Activated naive CD4-positive, alpha-beta T cell (primary cell): ENCODE data around the gene CD58.

Experiments used
- DNase-seq, 4 experiments: peaks; one replicate each; lab custom pipeline; 2025; lab: John Stamatoyannopoulos, UW

CD58 gene

DNA sequence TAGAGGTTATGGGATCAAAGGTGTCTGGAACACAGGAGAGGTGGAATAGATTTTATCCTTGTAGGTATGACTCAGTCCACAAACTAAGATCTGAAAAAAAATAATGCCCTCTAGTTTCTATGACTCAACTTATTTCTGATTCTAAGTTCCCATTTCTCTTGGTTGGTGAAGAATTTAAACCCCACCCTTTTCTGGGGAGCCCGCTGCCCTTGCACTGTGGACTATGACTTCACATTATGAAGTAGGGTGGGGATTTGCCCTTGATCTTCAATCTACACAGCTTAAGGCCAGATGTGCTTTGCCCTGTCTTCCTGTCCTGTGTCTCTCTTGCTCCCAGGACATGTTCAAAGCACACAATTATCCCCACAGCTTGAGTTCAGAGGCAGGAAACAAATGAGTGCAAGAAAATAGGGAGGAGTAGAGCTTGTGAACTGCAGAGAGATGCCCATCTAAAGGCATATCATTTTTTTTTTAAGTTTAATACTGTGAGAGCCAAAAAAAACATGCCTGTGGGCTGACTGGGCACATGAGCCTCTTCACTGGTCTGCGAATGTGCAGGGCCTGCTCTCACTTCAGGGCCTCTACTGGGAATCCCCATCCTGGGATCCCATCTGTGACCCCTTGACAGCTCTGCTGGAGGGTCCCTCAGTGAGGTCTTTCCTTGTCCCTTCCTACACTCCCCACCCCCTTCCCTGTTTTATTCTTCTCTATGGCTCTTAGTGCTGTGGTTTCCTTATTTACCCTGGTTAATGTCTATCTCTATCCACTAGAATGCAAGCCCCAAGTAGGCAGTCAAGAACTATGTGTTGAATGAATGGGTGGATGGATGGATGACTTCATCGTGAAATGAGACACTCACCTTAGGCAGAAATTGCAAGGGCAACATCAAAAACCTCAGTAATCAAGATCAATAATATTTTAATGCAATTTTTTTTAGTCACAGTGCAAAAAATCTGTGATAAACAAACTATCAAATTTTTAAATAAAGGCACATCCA, 61.5 kb downstream of the CD58 start:
- DNase-seq: no peak

DNA sequence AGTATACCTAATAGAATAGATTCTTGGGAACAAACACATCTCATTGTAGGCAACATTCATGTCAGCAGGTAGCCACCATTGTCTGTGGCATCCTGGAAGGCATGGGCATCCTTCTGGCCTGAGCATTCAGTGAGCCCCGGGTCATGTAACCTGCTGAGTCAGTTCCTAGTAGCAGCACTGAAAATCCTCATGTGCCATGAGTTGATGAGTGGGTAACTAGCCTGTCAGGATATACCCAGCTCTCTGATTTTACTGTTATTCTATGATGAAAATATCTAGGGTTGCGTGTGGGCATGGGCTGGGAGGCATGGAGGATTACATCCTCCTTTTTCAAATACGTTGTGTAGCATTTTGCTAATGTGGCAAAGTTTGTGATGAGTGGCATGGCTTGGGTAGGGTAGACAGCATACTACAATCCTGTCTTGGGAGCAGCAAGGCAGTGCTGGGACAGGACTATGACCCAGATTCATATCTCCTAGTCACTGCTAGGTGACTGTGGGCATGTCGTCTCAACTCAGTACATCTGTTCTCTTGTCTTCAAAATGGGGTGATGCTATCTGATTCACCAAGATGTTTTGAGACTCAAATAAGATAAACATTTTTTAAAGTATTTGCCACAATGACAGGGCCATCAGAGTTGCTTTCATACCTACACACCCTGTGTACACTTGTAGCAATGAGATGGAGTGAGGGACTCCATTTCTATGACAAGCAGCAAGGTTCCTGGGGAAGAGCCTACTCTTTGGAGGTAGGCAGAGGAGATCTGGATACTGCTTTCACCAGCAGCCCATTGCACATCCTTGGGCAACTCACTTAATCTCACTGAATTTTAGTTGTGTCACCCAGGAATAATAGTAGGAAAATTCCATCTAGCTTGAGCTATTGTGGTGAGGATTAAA, 62.5 kb downstream of the CD58 start:
- DNase-seq: no peak

DNA sequence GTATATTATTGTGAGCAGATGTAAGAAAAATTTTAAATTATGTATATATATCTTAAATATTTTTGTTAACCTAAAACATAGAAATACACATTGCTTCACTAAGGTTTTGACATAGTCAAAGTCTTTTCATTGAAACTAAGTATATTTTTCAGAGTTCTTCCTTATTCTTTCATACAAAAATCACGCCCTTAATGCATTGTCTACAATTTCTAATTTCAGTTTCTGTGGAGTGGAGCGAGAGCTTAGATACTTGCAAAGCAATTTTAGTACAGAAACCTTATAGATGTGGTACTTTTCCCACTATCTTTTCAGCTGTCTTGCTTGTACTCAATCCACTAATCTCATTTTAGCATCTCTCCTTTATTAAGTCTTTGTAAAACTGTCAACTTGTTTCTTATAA, 63.2 kb downstream of the CD58 start:
- no peak for DNase-seq

DNA sequence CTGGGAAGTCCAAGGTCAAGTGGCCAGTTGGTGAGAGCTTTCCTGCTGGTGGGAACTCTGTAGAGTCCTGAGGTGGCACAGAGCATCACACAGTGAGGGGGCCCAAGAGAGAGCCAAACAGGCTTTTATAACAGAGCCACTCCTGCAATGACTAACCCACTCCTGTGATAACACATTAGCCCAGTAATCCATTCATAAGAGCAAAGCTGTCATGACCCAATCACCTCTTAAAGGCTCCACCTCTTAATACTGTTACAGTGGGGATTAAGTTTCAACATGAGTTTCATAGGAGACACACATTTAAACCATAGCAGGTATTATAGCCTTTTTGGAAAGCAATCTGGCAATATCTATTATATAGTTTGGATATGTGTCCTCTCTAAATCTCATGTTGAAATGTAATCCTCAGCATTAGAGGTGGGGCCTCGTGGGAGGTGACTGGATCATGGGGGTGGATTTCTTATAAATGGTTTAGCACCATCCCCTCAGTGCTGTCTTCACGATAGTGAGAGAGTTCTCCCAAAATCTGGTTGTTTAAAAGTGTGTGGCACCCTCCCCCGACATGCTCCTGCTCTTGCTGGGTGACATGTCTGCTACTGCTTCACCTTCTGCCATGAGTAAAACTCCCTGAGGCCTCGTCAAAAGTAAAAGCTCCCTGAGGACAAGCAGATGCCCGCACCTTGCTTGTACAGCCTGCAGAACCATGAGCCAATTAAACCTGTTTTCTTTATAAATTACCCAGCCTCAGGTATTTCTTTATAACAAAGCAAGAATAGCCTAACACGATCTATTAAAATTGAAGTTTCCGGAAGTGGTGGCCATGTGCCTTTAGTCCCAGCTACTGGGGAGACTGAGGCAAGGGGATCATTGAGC, 64.5 kb downstream of the CD58 start:
- DNase-seq: no peak

DNA sequence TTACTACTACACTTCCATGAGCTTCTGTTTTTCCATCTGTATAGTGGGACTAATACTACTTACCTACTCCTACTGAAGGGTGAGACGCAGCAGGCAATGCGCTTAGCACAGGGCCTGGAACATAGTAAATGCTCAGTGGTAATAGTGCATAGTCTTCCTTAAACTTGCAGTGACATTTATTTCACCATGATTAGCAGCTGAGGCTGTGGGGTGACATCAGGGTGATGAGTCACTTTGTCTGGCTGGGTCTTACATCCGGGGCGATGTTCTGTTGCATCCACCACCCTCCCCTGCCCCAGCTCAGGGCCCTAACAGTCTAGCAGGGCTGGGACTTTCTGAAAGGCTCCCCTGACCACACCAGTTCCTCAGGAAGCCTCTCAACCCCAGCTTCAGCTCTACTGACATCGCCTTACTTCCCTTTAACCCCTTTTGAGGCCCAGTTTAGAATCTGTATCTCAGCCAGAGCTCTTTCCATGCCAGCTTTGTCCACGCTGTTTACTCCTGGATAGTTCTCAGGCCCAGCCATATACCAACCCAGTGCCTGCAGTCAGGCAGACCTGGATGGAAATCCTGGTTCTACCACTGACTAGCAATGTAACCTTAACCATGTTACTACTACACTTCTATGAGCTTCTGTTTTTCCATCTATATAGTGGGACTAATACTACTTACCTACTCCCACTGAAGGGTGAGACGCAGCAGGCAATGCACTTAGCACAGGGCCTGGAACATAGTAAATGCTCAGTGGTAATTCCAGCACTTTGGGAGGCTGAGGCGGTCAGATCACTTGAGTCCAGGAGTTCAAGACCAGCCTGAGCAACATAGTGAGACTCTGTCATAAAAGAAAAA, 66.3 kb downstream of the CD58 start:
- DNase-seq: peak in 3 of 4 experiments; percentile 24 to 65 (median 56)

DNA sequence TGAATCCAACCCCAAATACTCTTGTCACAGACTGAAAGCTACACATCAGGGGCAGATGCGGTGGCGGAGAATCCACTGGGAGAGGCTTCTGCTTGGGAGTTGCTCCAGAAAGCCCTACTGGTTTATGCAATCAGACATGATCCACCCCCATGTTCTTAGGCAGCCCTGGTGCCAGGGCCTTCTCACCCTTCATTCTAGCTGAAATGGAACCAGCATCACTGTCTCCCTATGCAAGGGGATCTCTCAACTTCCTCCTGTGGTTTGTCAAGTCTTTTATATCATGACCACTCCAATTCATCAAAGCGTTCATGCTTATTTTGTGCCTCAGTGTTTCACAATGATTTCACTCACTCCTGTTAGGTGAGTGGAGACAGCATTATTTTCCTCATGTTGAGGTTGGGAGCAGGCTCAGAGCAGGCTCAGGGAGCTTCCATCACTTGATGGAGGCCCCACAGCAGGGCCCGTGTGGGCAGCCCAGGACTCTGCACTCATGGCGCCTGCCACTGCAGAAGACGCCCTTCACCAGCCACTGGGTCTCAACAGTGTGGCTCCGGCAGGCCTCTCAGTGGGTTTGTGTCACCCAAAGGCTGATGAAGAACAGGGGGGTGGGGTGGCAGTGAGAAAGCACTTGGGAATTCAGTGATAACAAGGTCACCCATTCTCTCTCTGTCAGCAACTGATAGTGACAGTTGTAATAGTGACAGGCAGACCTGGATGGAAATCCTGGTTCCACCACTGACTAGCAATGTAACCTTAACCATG, 67.1 kb downstream of the CD58 start:
- no peak for DNase-seq

DNA sequence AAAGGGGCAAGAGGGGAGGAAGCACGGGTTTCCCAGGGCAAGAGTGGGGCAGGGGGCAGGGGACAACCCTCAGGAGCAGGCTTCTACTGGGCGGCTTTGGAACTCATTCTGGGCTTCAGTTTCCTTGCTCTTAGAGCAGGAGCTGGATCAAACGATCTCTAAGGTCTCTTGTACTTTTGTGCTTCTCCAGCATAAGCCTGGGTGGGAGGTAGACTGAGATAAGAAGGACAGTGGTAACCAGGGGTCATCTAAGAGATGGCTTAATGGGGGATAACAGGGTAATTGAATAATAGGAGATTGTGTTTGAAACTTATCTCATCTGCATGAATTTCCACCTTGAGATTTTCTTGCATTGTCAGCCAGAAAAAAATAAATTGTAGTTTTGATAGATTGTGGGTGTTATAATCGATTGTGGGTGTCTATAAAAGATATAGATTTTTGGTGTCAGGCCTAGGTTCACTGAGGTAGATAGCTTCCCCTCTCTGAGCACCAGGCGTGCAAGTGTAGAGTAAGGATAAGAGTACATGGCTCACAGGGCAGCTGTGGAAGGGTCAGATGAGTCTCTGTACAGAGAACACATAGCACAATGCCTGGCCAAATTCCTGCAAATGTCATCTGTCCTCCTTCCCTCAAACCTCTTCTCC, 68.0 kb downstream of the CD58 start:
- DNase-seq: no peak

DNA sequence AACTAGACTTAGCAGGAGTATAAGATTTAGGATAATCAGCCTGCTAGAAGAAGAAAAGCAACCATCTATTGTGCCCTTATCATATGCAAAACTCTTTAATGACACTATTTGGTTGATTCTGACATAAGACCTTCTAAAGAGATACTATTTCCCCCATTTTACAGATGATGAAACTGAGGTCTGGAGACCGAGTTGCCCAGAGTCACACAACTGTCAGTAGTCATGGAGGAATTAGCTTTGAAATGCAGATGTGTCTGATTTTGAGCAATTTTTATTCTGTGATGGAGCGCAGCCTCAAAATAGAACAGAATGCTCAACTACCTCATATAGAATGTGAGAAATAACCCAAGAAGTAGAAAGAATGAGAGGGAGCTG, 69.0 kb downstream of the CD58 start:
- no peak for DNase-seq

DNA sequence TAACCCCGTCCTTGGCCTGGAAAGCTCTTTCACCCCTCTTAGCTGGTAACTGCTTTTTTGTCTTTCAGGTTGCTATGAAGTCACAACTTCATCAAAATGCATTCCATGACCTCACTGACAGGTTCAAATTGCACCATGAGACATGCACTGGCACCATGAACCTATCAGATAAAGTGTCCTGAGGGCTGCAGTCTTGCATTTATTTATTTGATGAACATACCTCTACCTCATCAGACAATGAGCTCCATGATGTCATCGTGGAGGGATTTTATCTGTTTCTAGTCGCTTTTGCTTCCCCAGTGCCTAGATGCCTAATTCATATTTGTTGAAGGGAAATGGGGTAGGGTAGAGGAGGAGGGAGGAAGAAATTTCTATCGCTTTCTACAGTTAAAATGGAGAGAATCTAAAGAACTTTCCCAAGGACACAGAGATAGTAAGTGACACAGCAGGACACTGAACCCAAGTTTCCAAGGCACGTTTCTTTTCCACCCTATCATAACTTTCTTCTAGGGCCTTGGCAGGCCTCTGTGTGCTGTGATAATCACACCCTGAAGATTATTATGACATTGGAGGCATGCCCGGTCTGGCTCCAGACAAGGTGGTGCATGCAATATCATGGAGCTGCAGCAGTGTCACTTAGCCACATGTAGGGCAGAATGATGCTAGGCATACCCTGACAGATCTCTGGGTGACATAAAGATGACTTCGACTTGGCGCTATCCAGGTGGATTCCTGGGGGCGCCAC, 69.5 kb downstream of the CD58 start:
- no peak for DNase-seq

DNA sequence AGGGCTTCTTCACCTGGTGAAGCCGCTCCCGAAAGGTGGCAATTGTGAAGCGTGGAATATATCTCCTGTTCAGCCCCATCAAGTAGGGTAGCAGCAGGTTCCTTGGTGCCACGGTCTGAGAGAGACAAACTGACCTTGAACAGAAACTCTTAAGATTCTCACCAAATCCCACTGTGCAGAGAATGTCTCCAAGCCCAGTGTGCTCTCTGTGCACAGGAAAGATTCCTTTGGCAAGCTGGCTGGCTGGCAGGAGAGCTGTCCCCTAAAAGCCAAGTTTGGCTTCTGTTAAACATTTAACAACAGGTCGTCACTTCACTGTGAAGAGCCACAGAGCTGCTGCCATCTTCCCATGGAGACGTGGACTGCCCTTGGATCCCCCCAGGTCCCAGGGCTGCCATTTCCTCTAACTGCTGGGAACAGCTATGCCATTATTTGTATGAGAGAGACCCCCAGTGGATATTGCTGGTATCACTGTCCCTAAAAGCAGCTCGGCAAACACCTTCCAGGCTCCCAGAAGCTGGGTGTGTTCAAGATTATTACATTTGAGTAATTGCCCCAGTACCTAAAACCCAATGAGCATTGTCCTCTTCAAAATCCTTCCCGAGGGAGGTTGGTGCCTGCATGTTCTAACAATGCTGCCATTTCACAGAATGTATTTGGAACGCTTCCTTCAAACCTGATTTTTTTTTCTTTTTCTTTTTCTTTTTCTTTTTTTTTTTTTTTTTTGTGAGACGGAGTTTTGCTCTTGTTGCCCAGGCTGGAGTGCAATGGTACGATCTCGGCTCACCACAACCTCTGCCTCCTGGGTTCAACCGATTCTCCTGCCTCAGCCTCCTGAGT, 71.8 kb downstream of the CD58 start:
- DNase-seq: peak in 1 of 4 experiments; percentile 9

DNA sequence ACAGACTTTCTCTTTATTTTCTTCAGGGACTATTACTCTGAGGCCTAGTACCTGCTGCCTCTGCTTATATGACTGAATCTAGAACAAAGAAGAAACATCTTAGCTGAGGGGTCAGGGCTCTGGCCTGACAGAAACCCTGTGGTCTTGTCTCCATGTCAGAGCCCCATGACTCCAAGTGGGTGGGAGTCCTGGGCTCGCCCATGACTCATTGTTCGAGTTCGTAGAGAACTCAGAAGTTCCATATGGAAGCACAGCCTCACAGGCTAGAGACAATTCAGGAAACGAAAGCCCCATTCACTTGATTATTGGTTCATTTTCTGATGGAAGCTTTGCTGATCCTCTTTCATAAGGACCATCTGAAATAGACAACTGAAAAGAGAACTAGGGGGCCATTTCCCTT, 73.2 kb downstream of the CD58 start:
- DNase-seq: no peak

DNA sequence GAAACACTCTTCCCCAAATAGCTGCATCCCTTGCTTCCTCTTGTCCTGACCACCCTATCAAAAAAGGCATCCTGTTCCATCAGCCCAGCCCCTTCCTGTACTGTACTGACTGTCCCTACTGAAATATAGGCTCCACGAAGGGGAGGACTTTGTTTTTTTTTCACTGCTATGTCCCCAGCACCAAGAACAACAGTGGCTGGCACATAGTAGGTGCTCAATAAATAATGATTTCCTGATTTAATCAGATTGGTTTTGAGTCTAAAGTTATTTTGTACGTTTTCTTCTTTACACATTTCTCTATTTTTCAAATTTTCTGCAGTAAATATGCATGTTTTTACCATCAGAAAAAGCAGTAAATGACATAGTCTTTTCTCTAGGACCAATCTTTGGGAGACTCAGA, 73.9 kb downstream of the CD58 start:
- DNase-seq: no peak

DNA sequence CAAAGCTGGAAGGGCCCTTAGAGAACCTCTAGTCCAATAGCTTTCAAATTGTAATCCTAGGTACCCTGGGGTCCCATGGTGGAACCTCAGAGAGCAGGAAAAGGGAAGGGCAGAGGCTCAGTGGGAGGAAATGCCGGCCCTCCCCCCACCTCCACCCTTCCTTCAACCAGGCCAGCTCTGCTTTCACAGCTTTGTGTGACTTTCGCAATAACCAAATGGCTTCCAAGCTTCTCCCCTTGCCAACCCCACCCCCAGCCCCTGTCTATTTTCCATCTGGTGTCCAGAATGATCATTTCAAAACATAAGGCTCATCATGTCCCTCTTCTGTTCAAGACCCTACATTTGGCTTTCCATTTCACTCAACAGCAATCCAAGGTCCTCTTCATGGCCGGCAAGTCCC, 74.4 kb downstream of the CD58 start:
- no peak for DNase-seq

DNA sequence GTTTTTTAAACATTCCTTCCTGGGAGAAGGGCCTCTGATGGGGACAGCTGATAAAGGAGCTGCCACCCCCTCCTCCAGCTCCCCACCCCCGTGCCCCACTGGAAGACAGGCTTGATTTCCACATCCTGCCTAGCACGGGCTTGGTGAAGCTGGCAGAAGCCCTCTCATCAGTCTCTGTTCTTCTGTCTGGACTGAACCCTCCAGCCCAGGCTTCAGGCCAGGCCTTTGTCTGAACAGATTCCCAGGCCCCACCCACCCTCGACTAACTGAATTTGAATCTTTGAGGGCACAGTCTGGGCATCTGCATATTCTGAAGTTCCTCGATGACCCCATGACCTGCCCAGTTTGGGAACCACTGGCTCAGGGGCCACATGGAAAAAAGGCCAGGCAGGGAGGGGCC, 75.3 kb downstream of the CD58 start:
- no peak for DNase-seq

DNA sequence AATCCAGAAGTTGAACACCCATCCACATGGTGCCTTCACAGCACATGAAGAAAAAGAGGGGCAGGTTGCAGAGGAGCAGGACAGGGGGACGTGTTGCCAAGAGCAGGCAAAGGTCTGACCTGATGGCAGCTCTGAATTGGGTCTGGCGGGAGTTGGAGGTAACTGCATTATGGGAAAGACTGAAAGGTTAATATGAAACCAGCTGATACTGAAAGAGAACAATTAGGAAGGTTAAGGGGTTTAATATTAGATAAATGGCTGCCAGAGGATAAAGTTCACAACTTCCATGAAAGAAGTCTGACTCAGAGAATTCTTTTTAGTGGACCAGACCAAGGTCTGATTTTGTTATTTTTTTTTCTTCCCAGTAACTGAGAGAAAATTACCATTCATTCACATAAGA, 76.1 kb downstream of the CD58 start:
- no peak for DNase-seq

DNA sequence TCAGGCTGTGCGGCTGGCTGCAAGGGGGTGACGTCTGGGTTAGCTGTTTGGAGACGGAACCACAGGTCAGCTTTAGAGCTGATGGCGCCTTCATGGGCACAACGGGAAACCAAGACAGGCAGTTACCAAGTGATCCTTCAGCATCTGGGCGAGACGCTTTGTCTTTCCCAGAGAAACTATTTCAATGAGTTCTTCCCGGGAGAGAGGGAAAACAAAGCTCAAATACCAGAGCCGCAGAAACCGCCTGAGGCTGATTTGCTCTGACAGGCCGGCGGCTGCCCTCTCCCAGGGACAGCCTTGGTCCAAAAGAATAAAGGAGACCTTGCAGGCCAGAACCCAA, 76.5 kb downstream of the CD58 start:
- DNase-seq: no peak

DNA sequence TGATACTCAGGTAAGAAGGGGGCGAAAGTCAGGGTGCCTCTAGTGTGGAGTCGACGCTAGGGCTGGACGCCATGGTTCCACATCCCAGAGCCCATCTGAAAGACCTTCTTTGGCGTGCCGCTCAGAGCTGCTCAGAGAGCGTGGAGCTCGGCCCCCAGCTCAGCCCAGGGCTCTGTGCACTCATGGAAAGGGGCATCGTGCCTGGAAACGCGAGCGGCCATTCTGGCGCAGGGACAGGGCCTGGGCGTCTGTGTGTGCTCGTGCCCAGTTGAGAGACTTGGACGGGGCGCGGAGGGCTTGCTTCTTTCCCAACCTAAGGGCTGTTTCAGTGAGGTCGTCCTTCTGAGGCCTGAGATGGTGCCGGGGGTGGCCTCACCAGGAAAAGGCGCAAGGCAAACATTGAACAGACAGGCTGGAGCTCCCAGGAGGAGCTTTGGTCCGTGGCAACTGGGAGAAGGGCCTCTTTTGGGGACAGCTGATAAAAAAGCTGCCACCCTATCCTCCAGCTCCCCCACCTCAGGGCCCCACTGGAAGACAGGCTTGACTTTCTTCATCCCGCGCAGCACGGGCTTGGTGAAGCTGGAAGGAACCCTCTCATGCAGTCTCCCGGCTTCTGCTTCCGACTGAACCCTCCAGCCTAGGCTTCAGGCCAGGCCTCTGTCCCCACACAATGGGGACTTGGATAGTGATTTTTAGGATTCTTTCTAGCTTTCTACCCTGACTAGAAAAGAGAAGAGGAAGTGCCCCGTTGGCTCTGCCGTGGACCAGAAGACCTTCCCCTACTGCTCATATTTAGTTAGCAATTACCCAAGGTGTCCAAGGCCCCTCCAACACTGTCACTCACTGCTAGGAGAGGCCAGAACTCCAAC, 77.1 kb downstream of the CD58 start:
- no peak for DNase-seq
